ENCODE measurements around the gene LCNL1.
"Not testable (repeated sequence)": the region's sequence is repeated elsewhere in the genome, so short reads cannot be mapped to it uniquely, and the experiment has no call there.

Gene LCNL1

DNA sequence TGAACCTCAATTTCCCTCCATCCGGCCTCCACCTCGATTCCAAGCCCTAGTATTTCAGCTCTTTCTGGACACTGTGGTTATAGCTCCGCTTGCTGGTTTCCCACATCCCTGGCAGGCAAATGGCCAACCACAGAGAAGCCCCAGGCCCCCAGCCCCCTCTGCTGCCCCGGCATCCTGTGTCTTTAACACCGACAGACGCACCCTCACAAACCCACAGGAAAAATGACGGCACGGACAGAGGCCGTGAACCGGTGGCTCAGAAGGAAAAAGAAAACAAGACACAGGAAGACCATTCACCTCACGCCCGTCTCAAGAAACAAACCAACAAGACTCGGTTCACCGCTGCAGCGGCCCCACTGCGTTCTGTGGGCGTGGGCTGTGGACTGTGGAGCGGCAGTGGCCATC, 15.0 kb downstream of the LCNL1 start:
- H3K9me3 Mint-ChIP-seq = no peaks in the 10 kb centered on the region
- TF ChIP-seq, protein P1, sequence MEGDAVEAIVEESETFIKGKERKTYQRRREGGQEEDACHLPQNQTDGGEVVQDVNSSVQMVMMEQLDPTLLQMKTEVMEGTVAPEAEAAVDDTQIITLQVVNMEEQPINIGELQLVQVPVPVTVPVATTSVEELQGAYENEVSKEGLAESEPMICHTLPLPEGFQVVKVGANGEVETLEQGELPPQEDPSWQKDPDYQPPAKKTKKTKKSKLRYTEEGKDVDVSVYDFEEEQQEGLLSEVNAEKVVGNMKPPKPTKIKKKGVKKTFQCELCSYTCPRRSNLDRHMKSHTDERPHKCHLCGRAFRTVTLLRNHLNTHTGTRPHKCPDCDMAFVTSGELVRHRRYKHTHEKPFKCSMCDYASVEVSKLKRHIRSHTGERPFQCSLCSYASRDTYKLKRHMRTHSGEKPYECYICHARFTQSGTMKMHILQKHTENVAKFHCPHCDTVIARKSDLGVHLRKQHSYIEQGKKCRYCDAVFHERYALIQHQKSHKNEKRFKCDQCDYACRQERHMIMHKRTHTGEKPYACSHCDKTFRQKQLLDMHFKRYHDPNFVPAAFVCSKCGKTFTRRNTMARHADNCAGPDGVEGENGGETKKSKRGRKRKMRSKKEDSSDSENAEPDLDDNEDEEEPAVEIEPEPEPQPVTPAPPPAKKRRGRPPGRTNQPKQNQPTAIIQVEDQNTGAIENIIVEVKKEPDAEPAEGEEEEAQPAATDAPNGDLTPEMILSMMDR (IDR thresholded peaks at IDR 0.05; ENCODE audit: unreplicated experiment in 3 of 3) = no peak
- peak overlapping the region; percentile 60 to 68 (median 65) for H3K4me3 Mint-ChIP-seq
- no peaks in the 10 kb centered on the region for H3K36me3 Mint-ChIP-seq (ENCODE audit: low read depth)
- H3K27me3 Mint-ChIP-seq (ENCODE audit: low read depth) = peaks cover 5% of the 10 kb centered on the region
- peaks cover 5% of the 10 kb centered on the region for H3K4me1 Mint-ChIP-seq
- peak overlapping the region in 1 of 3 experiments; percentile 62 for H3K27ac Mint-ChIP-seq

DNA sequence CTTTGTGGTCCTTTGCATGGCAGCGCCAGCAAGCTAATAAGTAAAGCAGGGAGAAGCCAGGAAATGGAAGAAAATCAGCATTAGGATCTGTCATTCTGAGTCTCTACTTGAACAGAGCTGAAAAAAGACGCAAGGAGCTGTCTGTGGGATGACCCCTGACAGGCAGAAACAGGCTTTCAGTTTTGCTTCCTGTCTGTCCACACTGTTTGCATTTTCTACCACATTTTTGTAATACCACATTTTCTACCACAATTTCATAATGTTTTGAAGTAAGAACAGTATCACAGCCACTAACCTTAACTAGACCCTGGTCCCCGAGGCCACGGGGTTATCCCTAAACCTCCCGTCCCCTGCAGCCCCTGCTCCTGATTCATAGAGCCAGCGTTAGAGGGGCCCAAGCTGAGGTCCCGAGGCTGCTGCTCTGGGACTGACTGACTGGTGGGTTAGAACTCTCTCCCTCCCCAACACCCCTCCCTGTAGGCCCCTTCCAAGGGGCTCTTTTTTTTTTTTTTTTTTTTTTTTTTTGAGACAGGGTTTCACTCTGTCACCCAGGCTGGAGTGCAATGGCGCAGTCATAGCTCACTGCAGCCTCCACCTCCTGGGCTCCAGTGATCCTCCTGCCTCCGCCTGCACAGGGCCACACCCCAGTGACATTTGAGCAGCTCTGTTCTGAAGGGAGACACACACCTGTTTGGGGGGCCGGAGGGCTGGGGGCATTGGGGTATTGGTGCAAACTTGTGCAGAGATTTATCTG, 17.6 kb downstream of the LCNL1 start:
- Mint-ChIP-seq H3K4me3 (no peak overlapping the region), H3K36me3 (ENCODE audit: low read depth) (no peaks in the 10 kb centered on the region), H3K27me3 (ENCODE audit: low read depth) (peaks cover 5% of the 10 kb centered on the region), H3K27ac (peak overlapping the region in 2 of 3 experiments; percentile 6 to 33), H3K4me1 (peaks cover 5% of the 10 kb centered on the region), H3K9me3 (no peaks in the 10 kb centered on the region)
- TF ChIP-seq, protein P1 (IDR thresholded peaks at IDR 0.05; ENCODE audit: unreplicated experiment in 3 of 3) = no peak

DNA sequence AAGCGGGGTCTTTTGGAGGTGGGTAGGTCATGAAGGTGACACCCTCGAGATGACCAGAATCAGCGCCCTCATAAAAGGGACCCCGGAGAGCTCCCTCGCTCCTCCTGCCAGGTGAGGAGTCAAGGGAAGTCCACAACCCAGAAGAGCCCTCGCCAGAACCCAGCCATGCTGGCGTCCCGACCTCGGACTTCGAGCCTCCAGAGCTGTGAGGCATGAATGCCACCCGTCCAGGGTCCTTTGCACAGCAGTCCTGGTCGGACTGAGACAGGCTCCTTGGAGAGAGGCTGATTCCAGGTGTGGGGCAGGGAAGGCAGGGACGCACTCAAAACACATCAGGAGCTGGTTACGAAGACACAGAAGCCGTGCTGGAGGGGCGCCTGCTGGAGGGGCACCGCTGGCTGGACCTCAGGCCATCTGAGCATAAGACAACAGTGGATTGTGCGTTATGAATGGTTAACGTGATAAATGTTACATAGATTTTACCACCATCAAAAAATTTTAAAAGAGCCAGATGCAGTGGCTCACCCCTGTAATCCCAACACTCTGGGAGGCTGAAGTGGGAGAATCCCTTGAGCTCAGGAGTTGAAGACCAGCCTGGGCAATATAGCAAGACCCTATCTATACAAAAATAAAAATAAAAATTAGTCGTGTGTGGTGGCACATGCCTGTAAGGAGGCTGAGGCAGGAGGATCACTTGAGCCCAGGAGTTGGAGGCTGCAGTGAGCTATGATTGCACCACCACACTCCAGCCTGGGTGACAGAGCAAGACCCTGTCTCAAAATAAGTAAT, 19.3 kb downstream of the LCNL1 start:
- peaks cover 5% of the 10 kb centered on the region for H3K27me3 Mint-ChIP-seq (ENCODE audit: low read depth)
- H3K27ac Mint-ChIP-seq = no peak overlapping the region

DNA sequence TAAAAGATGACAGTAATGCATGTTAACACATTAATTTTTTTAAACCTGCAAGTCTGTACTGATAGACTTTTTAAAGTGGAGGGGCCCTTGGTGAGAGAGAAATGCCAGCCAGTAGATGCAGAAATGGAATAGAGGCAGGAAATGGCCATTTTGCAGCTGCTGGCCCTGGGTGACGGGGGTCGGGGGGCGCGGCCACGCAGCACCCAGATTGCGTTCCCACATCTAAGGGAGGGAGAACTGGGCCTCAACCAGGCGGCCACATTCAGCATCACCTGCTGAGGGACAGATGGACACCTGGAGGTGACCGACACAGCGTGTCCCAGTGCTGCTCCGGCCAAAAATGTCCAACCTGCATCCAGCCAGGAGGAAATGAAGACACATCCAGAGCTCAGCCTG, 19.9 kb downstream of the LCNL1 start:
- Mint-ChIP-seq H3K27ac (no peak overlapping the region), H3K27me3 (ENCODE audit: low read depth) (peaks cover 5% of the 10 kb centered on the region), H3K4me1 (peaks cover 3% of the 10 kb centered on the region), H3K9me3 (no peaks in the 10 kb centered on the region), H3K36me3 (ENCODE audit: low read depth) (no peaks in the 10 kb centered on the region), H3K4me3 (no peak overlapping the region)
- TF ChIP-seq, protein P1 (IDR thresholded peaks at IDR 0.05; ENCODE audit: unreplicated experiment in 3 of 3) = no peak

More for the DNA sequence above, 19.3 kb downstream of the LCNL1 start:
- TF ChIP-seq, protein P1 (IDR thresholded peaks at IDR 0.05; ENCODE audit: unreplicated experiment in 3 of 3) = no peak
- no peak overlapping the region for H3K4me3 Mint-ChIP-seq
- H3K4me1 Mint-ChIP-seq = peaks cover 5% of the 10 kb centered on the region
- H3K36me3 Mint-ChIP-seq (ENCODE audit: low read depth) = no peaks in the 10 kb centered on the region
- no peaks in the 10 kb centered on the region for H3K9me3 Mint-ChIP-seq

DNA sequence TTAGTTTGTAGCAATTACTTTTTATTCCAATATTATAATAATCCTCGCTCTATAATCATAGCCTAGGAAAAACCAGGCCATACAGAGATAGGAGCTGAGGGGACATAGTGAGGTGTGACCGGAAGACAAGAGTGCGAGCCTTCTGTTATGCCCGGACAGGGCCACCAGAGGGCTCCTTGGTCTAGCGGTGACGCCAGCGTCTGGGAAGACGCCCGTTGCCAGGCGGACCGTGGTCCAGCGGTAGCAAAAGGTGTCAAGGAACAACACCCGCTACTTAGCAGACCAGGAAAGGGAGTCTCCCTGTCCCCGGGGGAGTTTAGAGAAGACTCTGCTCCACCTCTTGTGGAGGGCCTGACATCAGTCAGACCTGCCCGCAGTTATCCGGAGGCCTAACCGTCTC, 21.5 kb downstream of the LCNL1 start:
- not testable (repeated sequence) for H3K27ac Mint-ChIP-seq; H3K9me3 Mint-ChIP-seq; H3K4me3 Mint-ChIP-seq; H3K36me3 Mint-ChIP-seq (ENCODE audit: low read depth); H3K4me1 Mint-ChIP-seq; H3K27me3 Mint-ChIP-seq (ENCODE audit: low read depth)
- TF ChIP-seq, protein P1 (IDR thresholded peaks at IDR 0.05; ENCODE audit: unreplicated experiment in 3 of 3) = peak; percentile 28 to 43 (median 32)
